Forelimb muscle (tissue), 1 donor: ENCODE results near the gene CPM. TPM values are rescaled to one million over a fixed set of nuclear protein-coding genes. Genes with fewer than 3 reads are reported as not detected.

Source experiments
- DNase-seq: peaks from one replicate; pipeline ENCODE4 v3.0.0-alpha.2; 2013; ENCODE audit warnings: low read depth
- polyA plus RNA-seq: library from polyadenylated mRNA; unstranded; fragments of 120-200 nt; gene quantifications from one replicate; pipeline ENCODE4 v1.2.1, GENCODE V29; 2013; ENCODE audit not compliant: insufficient read length

Gene CPM
- polyA plus RNA-seq, 1 donor, result 2.5 TPM

DNA sequence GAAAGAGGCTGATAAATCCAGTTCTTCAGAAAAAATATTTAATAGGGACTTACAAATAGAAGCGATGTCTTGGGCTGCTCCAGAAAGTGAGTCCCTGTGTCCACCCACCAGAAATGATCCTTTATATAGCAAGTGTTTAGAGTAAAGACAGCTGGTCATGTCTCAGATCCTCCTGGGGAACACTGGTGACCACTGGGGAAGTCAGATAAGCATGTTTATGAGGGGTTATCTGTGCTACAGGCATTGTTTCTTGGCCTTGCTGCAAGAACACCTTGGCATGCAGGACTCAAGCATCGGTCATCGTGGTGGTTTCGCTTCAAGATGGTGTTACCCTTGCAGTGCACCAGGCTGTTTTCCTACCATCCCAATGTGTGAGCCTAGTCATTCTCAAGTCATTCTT, 27.2 kb downstream of the CPM start:
- no peak for DNase-seq

DNA sequence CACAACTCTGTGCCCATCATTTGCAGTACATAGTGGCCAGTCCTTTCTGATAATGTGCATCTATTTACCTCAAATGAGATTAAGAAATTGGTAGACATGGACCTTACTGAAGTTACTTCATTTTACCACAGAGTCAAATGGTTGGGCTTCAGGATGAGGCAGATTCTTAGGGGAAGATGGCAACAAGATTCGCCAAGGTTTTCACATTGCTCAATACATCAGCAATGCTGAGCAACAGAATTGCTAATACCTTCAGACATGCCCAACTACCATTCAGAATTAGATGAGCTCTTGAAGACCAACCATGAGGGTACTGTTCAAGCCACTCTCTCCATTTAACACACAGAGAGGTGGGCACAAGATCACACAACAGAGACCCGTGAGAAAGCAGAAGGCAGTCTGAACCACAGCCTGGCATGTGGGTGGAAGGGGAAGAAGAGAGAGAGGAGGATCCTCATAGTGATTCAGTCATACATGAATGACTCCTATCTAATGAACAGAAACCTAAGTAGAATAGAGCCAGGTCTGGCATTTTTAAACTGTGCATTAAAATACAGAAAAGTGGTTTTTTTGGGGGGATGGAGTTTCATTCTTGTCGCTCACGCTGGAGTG, 28.5 kb downstream of the CPM start:
- DNase-seq, result no peak

DNA sequence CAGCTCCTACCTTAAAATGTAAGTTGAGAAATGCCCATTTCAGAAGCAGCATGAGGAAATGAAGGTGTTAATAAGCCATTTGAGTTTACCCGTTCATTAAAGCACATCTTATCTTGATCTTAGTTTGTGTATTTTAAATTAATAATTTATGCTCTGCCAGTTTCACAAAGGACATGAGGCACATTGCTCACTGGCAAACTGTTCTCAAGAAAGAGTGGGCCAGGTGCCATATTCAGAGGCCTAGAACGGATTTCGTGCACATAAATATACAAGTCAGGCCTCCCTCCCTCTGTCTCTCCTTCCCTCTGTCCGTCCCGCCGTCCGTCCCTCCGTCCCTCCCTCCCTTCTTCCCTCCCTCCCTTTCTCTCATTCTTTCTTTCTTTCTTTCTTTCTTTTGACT, 29.5 kb downstream of the CPM start:
- no peak for DNase-seq

DNA sequence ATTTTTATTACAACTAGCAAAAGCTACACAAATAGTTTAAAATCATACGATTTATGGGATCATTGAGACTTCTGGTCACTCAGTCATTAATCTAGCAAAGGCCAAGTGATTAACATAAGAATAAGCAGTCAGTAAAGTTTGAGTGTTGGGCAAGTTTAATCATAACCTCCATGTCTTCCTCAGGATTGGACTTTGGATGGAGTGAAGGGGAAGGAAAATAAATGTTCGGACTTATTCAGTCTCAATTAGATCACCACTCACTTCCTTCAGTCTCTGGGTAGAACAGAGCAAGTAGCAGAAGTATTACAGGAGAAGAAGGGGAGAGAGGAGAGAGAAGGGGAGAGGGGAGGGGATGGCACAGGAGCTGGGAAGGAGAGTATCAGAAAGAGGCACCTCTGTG, 31.4 kb downstream of the CPM start:
- no peak for DNase-seq

DNA sequence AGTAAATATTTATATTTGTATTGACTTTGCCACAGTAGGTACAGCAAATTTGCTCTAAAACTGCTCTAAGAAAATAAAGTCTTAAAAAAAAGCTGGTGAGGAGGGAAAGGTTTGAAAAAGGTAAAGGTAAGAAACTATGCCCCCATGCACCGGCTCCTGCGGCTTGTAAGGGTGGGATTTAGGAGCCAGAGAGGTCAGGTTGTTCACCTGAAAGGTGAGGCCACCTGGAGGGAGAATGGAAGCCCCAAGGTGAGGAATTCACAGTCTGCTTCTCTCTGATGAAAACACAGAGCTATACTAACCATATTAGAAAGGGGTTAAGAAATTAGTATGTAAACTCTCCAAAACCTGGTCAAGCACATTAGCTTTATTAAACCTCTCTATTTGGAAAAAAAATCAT, 31.8 kb downstream of the CPM start:
- no peak for DNase-seq

DNA sequence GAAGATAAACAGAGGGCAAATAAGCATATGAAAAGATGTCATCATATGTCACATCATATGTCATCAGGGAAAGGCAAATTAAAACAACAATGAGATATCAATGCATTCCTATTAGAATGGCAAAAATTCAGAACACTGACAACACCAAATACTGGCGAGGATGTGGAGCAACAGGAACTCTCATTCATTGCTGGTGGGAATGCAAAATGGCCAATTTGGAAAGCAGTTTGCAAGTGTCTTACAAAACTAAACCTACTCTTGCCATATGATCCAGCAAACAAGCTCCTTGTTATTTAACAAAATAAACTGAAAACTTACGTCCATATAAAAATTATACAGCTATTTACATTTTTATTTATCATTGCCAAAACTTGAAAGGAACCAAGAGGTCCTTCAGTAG, 32.7 kb downstream of the CPM start:
- no peak for DNase-seq

DNA sequence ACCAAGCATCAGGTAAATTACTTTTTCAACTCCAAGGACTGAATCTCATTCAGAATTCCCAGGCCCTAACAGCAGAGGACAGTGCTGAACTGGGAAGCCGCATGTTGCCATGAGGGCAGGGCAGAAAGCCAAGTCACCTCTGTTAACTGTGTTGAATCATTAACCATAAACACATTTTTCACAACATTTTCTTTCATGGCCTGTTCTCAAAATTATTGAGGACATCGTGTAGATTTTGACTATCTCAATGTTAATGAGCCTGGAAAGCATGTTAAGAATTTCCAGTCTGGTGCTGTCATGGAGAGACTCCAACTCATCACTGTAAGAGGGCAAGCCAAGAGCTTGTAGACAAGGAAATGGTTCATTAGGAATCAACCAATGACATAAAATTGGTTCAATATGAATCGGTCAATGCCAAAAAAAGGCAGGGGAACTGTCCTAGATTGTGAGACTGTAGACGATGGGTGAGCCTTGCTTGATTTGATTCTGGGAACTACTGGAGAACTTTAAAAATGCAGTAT, 33.7 kb downstream of the CPM start:
- no peak for DNase-seq

DNA sequence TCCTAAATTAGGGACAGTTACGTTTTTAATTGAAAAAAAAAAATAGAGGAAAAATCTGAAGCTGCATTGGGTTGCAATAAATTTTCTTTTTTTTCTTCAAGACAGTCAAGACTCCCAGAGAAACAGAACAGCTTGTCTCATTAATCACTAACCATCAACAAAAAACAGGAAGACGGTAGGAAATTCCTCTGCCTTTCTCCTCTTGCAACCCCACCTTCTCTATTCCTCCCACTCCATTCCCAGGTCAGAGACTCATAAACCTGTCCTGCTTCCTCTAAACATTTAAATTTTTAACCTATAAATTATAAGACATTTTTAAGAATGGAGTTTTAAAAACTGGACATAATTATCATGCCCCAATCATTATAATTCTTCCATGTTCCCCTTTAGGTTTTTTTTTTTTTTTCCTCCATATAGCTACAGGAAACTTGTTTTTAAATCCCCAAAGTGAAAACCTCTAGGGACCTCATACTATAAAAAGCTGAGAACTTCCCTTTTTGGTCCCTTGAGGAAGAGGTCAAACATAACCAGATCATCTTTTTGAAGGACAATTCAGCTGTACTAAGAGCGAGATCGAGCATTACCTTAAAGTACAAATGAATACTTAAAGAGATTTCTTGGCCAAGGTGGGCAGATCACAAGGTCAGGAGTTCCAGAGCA, 36.0 kb downstream of the CPM start:
- DNase-seq, result no peak

DNA sequence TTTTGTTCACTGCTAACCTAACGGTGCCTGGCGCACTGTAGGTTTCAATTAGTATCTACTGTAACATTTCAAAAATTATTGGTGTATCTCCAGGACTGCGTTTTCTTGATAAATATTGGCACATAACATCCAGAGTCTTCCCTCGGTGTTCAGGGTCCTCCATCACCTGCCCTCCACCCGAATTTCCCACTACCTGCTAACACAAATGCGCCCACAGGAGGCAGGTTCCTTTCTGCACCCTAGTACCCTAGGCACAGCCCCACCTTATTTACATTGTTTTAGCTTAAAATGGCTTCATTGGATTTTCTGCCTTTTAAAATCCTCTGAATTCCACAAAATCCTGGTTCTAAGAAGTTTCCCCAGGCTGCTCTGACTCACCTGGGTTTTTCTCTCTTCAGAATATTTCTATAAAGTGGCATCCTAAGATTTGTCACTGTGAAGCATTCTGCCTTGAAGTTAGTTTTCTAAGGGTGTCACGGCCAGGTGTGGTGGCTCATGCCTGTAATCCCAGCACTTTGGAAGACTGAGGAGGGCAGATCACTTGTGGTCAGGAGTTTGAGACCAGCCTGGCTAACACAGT, 38.6 kb downstream of the CPM start:
- no peak for DNase-seq

DNA sequence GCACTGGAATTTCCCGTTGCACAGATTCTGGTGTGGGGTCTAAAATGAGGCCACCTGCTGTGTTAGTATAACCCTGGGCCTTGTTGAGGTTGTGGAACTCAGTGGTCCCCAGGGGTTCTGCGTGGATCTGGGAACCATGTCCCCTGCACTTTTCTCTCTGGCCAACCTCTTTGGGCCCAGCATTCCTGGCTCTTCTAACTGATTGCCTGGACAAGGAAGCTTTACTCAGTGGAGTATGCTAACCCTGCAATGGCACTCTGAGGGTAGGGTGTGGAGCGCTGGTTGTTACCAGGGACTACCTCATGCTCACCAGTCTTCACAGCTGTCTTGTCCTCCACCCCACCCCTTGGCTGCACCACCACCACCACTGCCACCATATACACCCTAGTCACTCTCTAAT, 39.2 kb downstream of the CPM start:
- no peak for DNase-seq

DNA sequence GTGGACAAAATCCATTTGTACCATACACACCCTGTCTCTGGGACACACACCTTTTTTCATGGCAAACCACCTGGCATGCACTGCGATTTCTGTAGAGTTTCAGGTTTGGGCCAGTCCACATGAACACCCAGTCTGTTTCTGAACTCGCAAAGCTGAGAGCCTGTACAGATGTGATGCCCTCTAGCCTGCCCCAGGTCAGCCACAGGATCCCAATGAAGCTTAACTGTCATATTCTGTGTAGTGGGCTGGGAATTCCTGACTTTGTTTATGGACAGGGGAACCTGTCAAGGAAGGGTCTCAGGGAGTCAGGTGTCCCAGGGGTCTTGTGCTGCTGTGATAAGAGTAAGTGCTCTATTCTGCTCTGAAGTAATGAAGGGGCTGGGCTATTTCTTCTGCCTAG, 39.8 kb downstream of the CPM start:
- DNase-seq, result no peak

DNA sequence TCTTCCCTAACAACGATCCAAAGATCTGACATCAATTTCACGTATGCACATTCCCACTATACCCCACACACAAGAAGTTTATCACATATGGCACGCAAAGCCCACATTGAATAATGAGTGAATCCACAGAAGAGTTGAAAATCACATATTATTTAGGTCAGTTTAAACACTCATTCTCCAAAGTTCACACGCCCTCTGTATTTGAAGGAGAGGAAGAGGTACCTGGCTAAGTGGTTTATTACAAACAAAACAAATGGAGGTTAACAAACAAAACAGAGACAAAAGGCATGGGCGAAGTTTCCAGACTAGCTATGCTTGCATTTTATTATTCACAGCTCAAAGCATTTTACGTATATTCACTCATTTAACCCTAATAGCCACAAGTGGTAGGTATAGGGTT, 41.8 kb downstream of the CPM start:
- DNase-seq, result no peak

DNA sequence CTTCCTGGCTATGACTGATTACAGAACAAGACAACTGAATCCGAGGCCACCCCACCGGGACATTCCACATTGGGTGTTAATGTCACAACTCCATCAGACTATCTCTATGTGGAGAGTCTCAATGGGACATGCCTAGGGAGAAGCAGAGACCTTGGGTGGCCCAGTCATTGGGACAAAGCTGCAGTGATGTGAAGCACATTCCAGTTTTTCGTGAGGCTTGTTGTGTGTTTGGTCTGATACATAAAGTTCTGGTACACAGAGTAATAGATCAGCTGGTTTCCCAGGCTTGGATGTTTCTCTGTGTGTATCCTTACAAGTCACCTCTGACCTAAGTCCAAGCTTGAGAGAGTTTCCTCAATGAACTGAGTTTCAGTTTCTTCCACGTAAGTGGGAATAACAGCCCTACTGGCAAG, 42.3 kb downstream of the CPM start:
- no peak for DNase-seq

DNA sequence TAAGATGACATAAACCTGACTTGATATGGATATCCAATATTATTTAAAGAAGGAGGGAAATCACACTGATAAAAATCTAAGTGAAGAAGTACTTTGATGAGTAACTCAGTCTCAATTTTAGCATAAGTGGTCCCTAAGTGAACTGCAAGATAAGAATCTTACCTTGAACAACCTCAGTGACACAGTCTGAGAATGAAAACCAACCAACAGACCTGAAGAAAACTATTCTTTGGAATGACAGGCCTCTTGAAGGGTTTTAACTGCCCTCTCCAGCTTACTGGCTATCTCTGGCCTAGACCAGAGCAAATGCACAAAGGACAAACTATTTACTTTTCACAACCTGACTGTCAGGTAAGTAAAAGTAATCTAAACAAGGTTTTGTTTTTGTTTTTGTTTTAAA, 44.7 kb downstream of the CPM start:
- DNase-seq, result no peak

DNA sequence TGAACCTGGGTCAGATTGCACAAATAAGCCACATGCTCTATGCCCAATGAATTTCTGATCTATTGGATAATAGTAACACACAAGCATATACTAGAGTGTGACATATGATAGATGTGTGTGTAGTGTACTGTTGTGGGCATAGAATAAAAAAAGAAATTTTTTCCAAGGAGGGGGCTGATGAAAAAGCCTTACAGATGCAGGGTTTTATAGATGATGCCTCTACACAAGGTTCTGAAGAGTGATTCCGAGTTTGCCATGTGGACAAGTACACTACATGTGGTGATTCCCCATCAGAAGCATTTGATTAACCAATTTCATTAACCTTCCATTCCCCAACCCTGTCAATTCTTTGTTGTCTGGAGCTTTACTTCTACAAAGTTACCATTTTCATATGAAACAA, 45.3 kb downstream of the CPM start:
- no peak for DNase-seq

DNA sequence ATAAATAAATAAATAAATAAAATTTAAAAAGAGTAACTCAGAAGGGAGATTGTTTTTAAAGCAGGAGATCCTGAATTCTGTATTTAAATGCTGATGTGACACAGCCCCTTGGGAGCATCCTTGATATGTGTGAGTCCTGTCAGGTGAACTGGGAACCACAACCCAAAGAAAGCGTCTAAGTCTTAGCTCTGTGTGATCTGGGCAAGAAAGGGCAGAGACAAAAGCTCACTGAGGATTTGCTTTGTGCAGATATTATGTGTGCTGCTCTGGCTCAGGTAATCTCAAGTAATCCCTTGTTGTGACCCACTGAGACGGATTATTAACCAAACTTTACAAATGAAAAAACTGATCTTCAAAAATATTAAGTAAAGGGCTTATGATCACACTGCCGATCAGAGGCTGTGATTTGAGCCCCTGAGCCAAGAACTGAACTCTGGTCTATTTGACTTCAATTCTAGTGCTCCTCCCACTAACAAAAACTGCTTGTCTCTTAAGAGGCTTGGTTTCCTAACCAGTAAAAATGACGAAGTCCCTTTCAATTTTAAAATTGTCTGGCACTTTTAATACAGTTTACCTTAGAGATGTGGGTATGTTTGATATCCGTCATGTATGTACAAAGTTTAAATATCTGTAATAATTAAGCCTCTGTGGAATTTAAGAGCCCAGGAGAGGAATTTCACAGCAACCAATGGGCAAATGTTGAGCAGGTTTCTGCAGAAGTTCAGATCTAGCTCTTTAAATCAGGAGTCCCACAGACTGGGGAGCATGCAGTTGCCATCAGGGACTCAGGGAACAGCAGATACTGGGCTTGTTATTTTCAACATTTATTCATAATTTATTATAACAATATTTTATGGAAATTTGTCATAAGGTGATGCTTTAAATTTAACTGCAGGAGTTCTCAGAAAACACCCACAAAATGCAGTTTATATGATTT, 46.1 kb downstream of the CPM start:
- no peak for DNase-seq

DNA sequence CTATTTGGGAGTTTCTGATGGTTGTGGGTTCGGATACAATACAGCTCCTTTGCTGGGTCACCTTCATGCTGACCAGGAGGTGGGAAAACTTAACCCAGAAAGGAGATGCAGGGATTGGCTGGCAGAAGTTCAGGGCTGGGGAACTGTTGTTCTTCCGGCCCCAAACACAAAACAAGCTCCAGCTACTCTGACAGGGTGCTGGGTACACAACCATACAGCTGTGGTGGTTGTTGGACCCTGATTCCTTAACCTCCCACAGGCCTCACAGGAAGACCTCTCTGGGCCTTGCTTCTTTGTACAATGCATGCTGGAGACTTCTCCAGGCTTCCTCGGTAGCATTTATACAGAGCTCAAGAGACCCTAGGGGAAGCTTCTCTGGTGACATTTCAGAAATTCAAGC, 47.6 kb downstream of the CPM start:
- DNase-seq, result no peak

DNA sequence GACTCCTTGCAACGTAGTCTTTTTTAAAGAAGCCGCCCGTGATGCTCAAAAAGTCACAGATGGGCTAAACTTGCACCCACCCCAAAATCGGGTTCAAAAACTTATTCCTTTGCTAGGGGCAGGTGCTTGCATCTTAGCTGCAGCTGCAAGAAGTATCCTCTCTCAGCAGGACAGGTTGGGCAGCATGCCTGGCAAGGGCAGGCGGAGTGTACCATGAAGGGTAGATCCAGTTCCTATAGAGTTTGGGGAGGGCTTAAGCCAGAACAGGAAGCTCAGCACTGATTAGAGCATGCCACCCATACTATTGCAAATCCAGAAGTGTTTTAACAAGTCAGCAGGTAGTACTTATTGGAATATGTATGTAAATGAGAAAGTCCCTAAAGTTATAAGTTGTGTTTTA, 48.7 kb downstream of the CPM start:
- DNase-seq, result no peak

DNA sequence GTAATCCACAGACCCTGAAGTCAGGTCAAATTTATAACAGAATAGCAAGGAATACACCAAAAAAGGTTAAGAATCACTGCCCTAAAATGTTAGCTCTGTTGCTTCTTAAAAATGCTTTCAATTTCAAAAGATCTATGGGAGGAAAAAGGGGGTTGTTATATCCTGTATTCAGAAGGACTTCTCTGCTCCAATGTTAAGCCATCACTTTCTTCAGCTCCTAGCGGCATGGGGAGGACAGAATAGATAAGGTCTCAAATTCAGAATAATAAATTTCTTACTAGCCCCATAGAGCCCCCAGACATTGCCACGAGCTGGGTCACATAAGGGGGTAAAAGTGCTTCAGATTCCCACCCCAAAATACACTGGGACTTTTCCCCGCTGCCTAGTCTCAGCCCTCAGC, 49.8 kb downstream of the CPM start:
- no peak for DNase-seq

DNA sequence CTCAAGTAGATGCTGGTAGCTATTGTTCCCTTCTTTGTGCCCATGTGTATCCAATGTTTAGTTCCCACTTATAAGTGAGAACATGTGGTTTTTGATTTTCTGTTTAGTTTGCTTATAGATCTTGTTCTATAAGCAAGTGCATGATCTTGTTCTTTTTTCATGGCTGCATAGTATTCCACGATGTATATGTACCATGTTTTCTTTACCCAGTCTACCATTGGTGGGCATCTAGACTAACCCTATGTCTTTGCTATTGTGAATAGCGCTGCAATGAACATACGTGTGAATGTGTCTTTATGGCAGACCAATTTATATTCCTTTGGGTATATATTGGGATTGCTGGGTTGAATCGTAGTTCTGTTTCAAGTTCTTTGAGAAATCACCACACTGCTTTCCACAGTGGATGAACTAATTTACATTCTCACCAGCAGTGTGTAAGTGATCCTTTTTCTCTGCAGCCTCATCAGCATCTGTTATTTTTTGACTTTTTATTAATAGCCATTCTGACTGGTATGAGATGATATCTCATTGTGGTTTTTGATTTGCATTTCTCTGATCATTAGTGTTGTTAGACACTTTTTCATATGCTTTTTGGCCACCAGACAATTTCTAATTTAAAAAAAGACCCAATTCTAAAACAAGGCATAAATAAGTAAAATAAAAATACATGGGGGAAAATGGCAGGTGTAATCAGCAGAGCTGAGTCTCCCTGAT, 50.6 kb downstream of the CPM start:
- no peak for DNase-seq

DNA sequence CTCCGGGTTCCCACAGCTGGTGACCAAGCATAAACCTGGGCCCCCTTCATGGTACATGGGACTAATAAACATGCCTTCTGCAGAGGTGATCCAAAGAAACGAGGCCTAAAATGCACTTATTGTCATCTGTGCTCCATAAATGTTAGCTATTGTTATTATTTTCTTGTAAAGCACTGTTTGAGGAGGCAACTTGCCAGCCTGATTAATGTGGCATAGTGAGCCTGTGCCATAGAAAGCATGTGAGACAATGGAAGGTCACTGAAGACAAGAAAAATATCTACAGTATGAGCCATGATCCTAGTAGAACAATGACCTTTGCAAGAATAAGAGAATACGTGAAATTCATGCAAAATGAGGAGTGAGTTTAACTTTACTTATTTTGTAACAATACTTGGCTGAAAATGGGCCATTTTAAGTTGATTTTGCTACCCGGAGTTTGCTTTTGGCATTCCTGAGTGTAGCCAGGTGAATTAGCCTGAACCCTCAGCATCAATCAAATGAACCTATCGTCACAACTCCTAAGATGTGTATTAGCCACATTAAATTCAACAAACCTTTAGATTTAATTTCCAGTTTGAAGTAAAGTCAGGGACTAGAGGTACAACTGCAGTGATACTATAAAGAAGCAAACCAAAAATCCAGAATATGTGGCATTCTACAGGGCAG, 52.2 kb downstream of the CPM start:
- DNase-seq, result no peak
